Keratinocyte (primary cell): ENCODE measurements around the gene JAM3. TPM values are rescaled to one million over a fixed set of nuclear protein-coding genes. Genes with fewer than 3 reads are reported as not detected.

Source experiments
- DNase-seq: peaks from one replicate; pipeline ENCODE4 v3.0.0-alpha.2; 2011; ENCODE audit warnings: low read depth, missing footprints, low spot score
- FAIRE-seq: peaks from 2 replicates; lab custom pipeline; 2011; peaks lifted over from hg19 to GRCh38; lab: Jason Lieb, UNC
- H2AFZ ChIP-seq: 2 replicates; pipeline ENCODE4 v1.6.0; 2012; ENCODE audit warnings: low read length, control low read depth, inconsistent platforms; ENCODE audit not compliant: control insufficient read depth
- H3K27ac ChIP-seq: 2 replicates; pipeline ENCODE4 v1.5.1; 2011; ENCODE audit warnings: low read length; ENCODE audit not compliant: control insufficient read depth, insufficient read depth
- H3K27me3 ChIP-seq: 3 replicates; pipeline ENCODE4 v1.6.0; 2011; ENCODE audit warnings: low read length; ENCODE audit not compliant: control insufficient read depth, insufficient read depth; ENCODE audit errors: extremely low read depth
- H3K36me3 ChIP-seq, 2 experiments: 2 replicates in 1 of 2; 3 replicates in 1 of 2; pipeline ENCODE4 v1.5.1; 2011; ENCODE audit warnings: low read length in 2 of 2, mild to moderate bottlenecking in 1 of 2; ENCODE audit not compliant: control insufficient read depth in 2 of 2, insufficient read depth in 2 of 2; ENCODE audit errors: extremely low read depth in 1 of 2
- H3K4me1 ChIP-seq: 3 replicates; pipeline ENCODE4 v1.5.1; 2011; ENCODE audit warnings: low read length; ENCODE audit not compliant: control insufficient read depth, insufficient read depth; ENCODE audit errors: extremely low read depth
- H3K4me2 ChIP-seq: 3 replicates; pipeline ENCODE4 v1.6.0; 2011; ENCODE audit warnings: low read depth, low read length; ENCODE audit not compliant: control insufficient read depth, insufficient read depth; ENCODE audit errors: extremely low read depth
- H3K4me3 ChIP-seq, 3 experiments: fragments of 200-600 bp in 1 of 3; sonication (generic) in 1 of 3; 2 replicates in 2 of 3; 3 replicates in 1 of 3; pipeline ENCODE4 v1.5.1; 2011 to 2016; ENCODE audit warnings: low read length in 3 of 3, mild to moderate bottlenecking in 3 of 3, control low read depth in 2 of 3, inconsistent platforms in 1 of 3, low read depth in 1 of 3, mixed read lengths in 1 of 3, mixed run types in 1 of 3, moderate library complexity in 1 of 3; ENCODE audit not compliant: control insufficient read depth in 2 of 3, insufficient read depth in 2 of 3; ENCODE audit errors: extremely low read depth in 1 of 3
- H3K79me2 ChIP-seq: 2 replicates; pipeline ENCODE4 v1.6.0; 2012; ENCODE audit warnings: low read length; ENCODE audit not compliant: control insufficient read depth, insufficient read depth
- H3K9ac ChIP-seq: 3 replicates; pipeline ENCODE4 v1.6.0; 2011; ENCODE audit warnings: low read length; ENCODE audit not compliant: control insufficient read depth, insufficient read depth; ENCODE audit errors: extremely low read depth
- H3K9me1 ChIP-seq: 3 replicates; pipeline ENCODE4 v1.6.0; 2011; ENCODE audit warnings: low read length; ENCODE audit not compliant: control insufficient read depth, insufficient read depth; ENCODE audit errors: extremely low read depth
- H3K9me3 ChIP-seq: 2 replicates; pipeline ENCODE4 v1.5.1; 2012; ENCODE audit warnings: low read depth, low read length; ENCODE audit not compliant: control insufficient read depth
- H4K20me1 ChIP-seq: 3 replicates; pipeline ENCODE4 v1.6.0; 2011; ENCODE audit warnings: low read length; ENCODE audit not compliant: control insufficient read depth, insufficient read depth; ENCODE audit errors: extremely low read depth
- EZH2 ChIP-seq: IDR thresholded peaks from one replicate; pipeline ENCODE4 v1.6.1; 2012; ENCODE audit warnings: inconsistent platforms, mild to moderate bottlenecking, low read length, moderate library complexity
- dilution Hi-C: fragments of 300-500 bp; cut with MboI; formaldehyde crosslinking; loops from one replicate; pipeline ENCODE4 v1.7.0; 2020; ENCODE audit warnings: low sequenced_read_pairs; ENCODE audit not compliant: extremely low pct_ligation_motif_present
- polyA plus RNA-seq, 5 experiments: library from polyadenylated mRNA; depleted of rRNA in 3 of 5; stranded (reverse) in 3 of 5; stranded (forward) in 1 of 5; unstranded in 1 of 5; fragments of >200 nt; gene quantifications; 1 replicate in 1 of 5; 2 replicates in 3 of 5; 3 replicates in 1 of 5; pipeline versions ENCODE4 v1.2.1 to v1.2.3, GENCODE V29; 2011 to 2012; ENCODE audit warnings: missing spikeins in 2 of 5, low read depth in 1 of 5, low replicate concordance in 1 of 5
- TF ChIP-seq, protein P1 (sequence below), 3 experiments: IDR thresholded peaks in 1 of 3; conservative IDR thresholded peaks in 1 of 3; optimal IDR thresholded peaks in 1 of 3; 2 replicates in 2 of 3; 3 replicates in 1 of 3; pipeline versions ENCODE3 to v1.5.1; 2011; ENCODE audit warnings: low read length in 3 of 3, mild to moderate bottlenecking in 3 of 3, moderate library complexity in 2 of 3, control low read depth in 1 of 3, inconsistent platforms in 1 of 3; ENCODE audit not compliant: insufficient read depth in 2 of 3; ENCODE audit errors: extremely low read depth in 1 of 3

The JAM3 gene
- polyA plus RNA-seq, 1 donor (not counting 4 experiments of a cell fraction or from before 2014, with no cell fraction given) = 11.4 TPM

DNA sequence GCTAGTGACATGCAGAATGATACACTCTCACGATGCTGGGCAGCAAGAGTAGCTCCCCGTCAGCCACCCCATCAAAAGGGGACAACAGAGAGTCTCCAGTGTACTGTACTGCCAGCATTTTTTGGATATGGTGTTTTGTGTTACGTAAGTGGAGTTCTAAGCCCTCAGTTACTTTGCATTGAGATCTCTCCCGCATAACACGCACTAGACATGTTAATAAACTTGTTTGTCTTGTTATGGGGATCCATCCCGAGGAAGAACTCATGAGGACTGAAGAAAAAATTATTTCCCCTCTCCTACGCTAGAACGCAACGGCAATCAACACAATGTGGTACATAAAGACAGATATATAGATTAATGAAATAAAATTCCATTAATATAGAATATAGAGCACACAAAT, 130.7 kb downstream of the JAM3 start:
- H3K9me3 ChIP-seq = no peaks in the 10 kb centered on the region
- H3K4me3 ChIP-seq = no peak overlapping the region
- H2AFZ ChIP-seq = no peak overlapping the region
- H3K9ac ChIP-seq = no peak overlapping the region
- dilution Hi-C loops = no loop called here
- no peaks in the 10 kb centered on the region for H4K20me1 ChIP-seq
- no peaks in the 10 kb centered on the region for H3K27me3 ChIP-seq
- peaks cover 0 to 5% of the 10 kb centered on the region in 2 experiments for H3K36me3 ChIP-seq
- H3K27ac ChIP-seq = no peak overlapping the region
- H3K9me1 ChIP-seq = no peaks in the 10 kb centered on the region
- TF ChIP-seq EZH2 = no peak
- TF ChIP-seq, protein P1, sequence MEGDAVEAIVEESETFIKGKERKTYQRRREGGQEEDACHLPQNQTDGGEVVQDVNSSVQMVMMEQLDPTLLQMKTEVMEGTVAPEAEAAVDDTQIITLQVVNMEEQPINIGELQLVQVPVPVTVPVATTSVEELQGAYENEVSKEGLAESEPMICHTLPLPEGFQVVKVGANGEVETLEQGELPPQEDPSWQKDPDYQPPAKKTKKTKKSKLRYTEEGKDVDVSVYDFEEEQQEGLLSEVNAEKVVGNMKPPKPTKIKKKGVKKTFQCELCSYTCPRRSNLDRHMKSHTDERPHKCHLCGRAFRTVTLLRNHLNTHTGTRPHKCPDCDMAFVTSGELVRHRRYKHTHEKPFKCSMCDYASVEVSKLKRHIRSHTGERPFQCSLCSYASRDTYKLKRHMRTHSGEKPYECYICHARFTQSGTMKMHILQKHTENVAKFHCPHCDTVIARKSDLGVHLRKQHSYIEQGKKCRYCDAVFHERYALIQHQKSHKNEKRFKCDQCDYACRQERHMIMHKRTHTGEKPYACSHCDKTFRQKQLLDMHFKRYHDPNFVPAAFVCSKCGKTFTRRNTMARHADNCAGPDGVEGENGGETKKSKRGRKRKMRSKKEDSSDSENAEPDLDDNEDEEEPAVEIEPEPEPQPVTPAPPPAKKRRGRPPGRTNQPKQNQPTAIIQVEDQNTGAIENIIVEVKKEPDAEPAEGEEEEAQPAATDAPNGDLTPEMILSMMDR (optimal IDR thresholded peaks at IDR 0.05 in 1 of 3, IDR thresholded peaks at IDR 0.05 in 1 of 3, conservative IDR thresholded peaks at IDR 0.05 in 1 of 3; ENCODE audit: extremely low read depth in 1 of 3, insufficient read depth in 2 of 3, low read length in 3 of 3) = no peak
- H3K4me1 ChIP-seq = no peaks in the 10 kb centered on the region
- FAIRE-seq (no peak), DNase-seq (no peak)
- no peak overlapping the region for H3K4me2 ChIP-seq
- no peaks in the 10 kb centered on the region for H3K79me2 ChIP-seq

DNA sequence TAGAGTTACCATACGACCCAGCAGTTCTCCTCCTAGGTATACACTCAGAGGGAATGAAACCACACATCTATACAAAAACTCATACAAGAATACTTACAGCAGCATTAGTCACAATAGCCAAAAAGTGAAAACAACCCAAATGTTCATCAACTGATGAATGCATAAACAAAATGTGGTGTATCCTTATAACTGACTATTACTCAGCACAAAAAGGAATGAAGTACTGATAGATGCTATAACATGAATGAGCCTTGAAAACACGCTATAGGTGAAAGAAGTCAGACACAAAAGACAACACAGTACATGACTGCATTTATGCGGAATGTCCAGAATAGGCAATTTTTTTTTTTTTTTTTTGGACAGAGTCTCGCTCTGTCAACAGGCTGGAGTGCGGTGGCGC, 131.8 kb downstream of the JAM3 start:
- FAIRE-seq = no peak
- Histone ChIP-seq H3K36me3 (peaks cover 0 to 10% of the 10 kb centered on the region in 2 experiments), H3K79me2 (no peaks in the 10 kb centered on the region), H3K9ac (no peak overlapping the region), H3K27ac (no peak overlapping the region), H2AFZ (no peak overlapping the region), H3K4me2 (no peak overlapping the region), H3K9me3 (no peaks in the 10 kb centered on the region), H4K20me1 (no peaks in the 10 kb centered on the region), H3K4me1 (peaks cover 3% of the 10 kb centered on the region), H3K27me3 (no peaks in the 10 kb centered on the region), H3K4me3 (no peak overlapping the region), H3K9me1 (no peaks in the 10 kb centered on the region)
- no peak for DNase-seq
- TF ChIP-seq, protein P1 (optimal IDR thresholded peaks at IDR 0.05 in 1 of 3, IDR thresholded peaks at IDR 0.05 in 1 of 3, conservative IDR thresholded peaks at IDR 0.05 in 1 of 3; ENCODE audit: extremely low read depth in 1 of 3, insufficient read depth in 2 of 3, low read length in 3 of 3) = no peak
- dilution Hi-C loops = no loop called here

Other genes starting within 250 kb of the JAM3 start
- 0.26 to 0.58 TPM (median 0.33 TPM) in 3 replicates for gene SPATA19, start 223.6 kb upstream of the JAM3 start, polyA plus RNA-seq
- gene IGSF9B, start 112.1 kb upstream of the JAM3 start, polyA plus RNA-seq = 0.30 to 0.66 TPM (median 0.36 TPM) in 3 replicates
- gene NCAPD3, start 154.9 kb downstream of the JAM3 start, polyA plus RNA-seq = 16.6 to 23.0 TPM (median 21.4 TPM) in 3 replicates
- gene VPS26B, start 155.6 kb downstream of the JAM3 start, polyA plus RNA-seq = 43.2 to 50.2 TPM (median 46.9 TPM) in 3 replicates
- gene THYN1, start 184.3 kb downstream of the JAM3 start, polyA plus RNA-seq = 33.9 to 47.9 TPM (median 45.8 TPM) in 3 replicates
- 18.2 to 21.7 TPM (median 20.6 TPM) in 3 replicates for gene ACAD8, start 184.5 kb downstream of the JAM3 start, polyA plus RNA-seq
- gene GLB1L3, start 207.3 kb downstream of the JAM3 start, polyA plus RNA-seq = 2.2 to 4.6 TPM (median 3.0 TPM) in 3 replicates